HG02610 (cell line): ENCODE results near the gene ERG.

Source experiments
- ATAC-seq: cut with Tn5 transposase; IDR thresholded peaks from one replicate; pipeline ENCODE4 v1.9.1; 2021; ENCODE audit warnings: mild to moderate bottlenecking, moderate library complexity; ENCODE audit not compliant: unreplicated experiment

Gene ERG

DNA sequence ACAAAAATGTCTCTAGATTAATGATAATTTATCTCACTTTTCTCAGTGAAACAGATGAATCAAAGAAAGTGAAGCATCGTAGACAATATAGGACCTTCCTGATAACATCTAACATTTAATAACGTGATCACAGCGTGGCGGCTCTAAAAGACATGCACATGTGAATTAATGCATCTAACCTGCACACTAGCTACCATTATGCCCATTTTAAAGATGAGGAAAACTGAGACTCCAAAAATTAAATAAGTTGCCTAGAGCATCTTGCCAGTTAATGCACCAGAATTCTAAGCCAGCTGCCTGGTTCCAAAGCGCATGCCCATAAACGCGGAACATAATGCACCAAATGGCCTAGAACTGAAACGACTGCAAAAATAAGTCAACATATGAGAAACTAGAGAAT, 23.5 kb downstream of the ERG start:
- ATAC-seq = no peak

DNA sequence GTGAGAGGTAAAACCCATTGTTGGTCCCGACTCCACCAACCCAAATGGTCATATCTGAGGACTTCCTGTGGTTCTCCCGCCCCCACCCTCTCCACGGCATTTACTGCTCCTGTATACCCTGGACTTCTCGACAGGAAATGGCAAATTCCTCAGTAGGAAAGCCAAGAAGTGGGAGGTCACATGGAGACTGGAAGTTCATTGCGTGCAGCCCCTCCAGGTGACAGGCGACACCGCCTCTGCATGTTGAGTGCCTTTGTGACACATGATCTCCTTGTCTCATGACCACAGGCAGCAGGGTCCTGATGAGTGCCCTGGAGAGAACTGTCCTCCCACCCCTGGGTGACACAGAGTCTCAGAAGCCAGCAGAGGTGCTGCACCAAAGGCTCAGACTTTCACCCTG, 24.2 kb downstream of the ERG start:
- no peak for ATAC-seq

GRCh38 chr21:38472412-38473108, 25.7 kb downstream of the ERG start:
- ATAC-seq = no peak

- no peak for ATAC-seq
Measured at GRCh38 chr21:38471766-38472165, 26.5 kb downstream of the ERG start.

DNA sequence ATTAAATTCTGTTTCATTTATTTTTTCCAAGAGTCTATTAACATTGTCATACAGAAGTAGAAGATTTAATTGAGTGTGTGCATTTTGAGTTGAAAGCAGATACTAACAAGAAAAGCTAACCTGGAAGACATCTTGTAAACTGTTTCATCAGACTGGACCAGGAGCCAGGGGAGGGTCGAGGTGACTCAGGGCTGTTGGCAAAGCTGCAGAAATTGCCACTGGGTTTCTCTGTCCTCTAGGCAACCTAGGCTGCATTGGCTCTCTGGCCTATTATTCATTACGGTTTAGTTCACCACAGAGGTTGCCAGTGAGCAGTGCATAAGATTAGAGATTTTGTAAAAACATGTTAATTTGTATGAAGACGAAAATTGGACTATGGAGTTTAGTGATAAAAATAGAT, 27.5 kb downstream of the ERG start:
- ATAC-seq = no peak

DNA sequence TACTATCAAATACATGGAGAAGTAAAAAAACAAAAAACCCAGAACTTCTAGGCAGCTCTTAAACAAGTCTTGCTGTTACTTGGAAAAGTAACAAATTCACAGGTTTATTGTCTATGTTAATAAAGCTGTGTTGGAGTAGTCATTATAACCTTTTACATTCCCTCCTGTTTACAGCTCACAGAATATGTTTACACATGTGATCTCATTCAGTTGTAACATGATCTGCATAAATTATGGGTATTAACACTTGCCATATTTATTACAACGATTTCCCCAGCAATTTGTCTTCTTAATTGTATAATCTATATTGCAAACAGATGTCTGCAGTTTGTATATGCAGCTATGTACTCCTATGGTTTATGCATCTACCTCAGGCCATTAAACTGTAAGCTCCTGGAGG, 28.6 kb downstream of the ERG start:
- ATAC-seq = no peak

DNA sequence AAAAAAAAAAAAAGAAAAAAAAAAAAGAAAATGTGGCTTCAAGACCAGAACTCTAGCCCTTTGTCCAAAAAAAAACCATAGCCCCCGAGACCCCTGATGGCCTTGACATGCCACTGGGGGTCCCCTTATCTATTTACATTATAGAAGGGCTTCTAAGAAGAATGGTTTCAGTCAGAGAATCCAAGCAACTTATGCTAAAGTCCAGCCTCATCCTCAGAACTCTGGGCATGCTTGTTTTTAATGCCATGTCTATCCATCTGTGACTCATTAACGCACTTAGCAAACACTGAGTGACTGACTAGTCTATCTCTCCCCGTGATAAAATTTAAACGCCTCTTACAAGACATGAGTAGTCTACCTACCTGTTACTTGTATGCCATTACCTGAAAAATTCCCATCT, 29.3 kb downstream of the ERG start:
- no peak for ATAC-seq

GRCh38 chr21:38467911-38468310, 30.4 kb downstream of the ERG start:
- ATAC-seq = no peak

DNA sequence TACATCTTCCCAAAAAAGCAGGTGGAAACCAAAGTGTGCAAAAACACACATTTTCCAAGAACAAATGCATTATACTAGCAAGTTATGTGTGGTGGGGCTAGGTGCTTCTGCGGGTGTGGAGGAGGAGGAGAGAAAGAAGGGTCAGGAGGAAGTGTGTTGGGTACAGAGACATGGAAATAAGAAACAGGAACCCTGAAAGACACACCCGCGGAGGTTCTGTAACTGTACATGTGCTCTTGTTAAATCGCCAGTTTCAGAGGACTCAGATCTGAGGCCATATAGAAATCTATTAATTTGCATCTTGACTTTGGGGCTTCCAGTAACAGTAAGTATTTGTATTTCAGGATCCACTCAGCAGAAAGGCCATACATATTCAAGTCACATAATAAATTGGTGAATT, 30.9 kb downstream of the ERG start:
- no peak for ATAC-seq

DNA sequence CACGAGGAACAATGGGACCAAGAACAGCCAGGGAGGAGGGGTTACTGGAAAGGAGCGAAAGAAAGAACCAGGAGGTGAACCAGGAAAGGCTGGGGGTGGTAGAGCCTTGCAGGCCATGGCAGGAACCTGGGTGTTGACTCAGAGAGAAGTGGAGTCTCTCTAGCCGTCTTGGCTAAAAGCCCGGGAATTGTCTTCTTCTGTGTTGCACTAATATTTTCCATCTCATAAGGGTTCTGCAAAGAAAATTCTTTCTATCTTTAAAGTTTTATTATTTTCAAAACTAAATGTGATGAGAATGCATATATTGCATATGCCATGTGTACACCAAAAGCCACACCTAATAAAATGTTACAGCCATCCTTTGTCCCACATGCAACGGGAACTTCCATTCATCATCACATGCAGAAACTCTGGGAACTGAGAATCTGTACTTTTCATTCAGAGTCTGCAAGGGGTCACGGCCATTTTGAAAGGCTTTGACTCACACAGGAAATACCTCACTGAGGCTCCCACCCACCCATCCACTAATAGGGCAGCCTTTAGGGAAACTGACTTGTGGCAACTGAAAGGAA, 38.0 kb downstream of the ERG start:
- no peak for ATAC-seq

- no peak for ATAC-seq
Measured at GRCh38 chr21:38459490-38459889, 38.8 kb downstream of the ERG start.

DNA sequence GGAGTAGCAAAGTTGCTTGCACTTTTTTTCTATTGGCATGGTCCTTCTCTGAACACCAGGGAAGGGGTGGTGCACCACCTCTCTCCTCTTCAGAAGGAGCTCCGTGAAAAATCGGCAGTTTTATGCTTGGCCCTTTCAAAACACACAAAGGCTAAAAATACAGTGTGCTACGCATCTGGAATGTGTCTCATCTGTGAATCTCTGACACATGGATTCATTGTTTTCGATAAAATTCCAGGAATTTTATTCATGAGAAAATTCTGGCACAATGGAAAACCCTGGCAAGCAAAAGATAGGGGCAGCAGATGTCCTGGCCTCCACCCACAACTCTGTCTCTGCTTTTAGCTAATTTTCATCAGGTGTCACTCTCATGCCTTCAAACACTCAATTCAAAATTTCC, 42.9 kb downstream of the ERG start:
- ATAC-seq = no peak

GRCh38 chr21:38454702-38455101, 43.6 kb downstream of the ERG start:
- ATAC-seq = no peak

DNA sequence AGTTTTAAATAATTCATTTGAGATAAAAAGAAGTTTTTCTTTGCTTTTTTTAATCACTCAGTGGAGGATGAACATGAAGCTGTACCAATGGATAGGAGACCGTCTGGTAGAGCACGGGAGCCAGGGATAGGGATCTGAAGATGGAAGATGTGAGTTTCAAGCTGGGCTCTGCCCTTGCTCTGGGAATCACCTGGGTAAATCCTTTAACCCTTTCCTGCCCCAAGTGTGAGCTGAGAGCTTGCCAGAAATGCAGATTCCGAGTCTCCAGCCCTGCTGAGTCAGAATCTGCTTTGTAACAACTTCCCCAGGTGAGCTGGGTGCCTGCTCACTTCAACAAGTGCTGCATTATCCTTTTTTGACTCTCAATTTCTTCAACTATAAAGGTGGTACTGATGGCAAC, 44.1 kb downstream of the ERG start:
- ATAC-seq = no peak

- ATAC-seq = no peak
Measured at GRCh38 chr21:38448671-38449385, 49.4 kb downstream of the ERG start.

GRCh38 chr21:38447611-38448010, 50.7 kb downstream of the ERG start:
- no peak for ATAC-seq

GRCh38 chr21:38444691-38445090, 53.6 kb downstream of the ERG start:
- ATAC-seq = no peak

GRCh38 chr21:38443110-38443509, 55.2 kb downstream of the ERG start:
- no peak for ATAC-seq

DNA sequence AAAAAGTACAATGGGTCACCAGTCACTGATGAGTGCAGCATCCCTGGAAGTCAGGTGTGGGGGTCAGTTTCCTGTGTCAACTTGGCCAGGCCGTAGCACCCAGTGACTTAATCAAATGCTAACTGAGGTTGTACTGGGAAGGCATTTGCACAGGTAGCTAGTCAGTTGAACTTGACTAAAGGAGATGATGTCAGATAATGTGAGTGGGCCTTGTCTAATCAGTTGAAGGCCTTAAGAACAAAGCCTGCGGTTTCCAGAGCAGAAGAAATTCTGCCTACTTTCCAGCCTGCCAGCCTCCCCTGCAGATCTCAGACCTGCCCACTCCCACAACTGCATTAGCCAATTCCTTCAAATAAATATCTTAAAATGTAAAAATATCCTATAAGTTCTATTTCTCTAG, 57.1 kb downstream of the ERG start:
- ATAC-seq = no peak

- ATAC-seq = no peak
Measured at GRCh38 chr21:38440746-38441145, 57.5 kb downstream of the ERG start.

DNA sequence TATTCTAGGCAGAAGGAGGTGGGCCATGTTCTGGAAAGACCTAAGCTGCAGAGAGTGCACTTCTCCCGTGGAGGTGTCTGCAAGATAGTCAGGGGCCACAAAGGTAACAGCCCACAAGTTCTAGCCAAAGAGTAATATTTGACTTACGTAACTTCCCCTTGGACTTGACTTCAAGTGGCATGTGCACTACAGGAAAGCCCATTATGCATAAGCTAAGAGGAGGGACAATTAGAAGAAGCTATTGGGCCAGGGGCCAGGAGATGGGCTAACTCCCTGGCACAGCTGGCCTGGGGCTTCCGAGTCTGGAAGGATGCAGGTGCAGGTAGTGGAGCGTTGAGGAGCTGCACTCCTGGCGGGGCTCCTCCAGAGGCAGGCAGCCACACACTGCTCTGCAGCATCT, 58.3 kb downstream of the ERG start:
- no peak for ATAC-seq

GRCh38 chr21:38439426-38439825, 58.9 kb downstream of the ERG start:
- ATAC-seq = no peak
